Activated naive CD8-positive, alpha-beta T cell treated with anti-CD3 and anti-CD28 coated beads for 36 hours (primary cell): ENCODE results near the gene TBCA. TPM values are rescaled to one million over a fixed set of nuclear protein-coding genes. Genes with fewer than 3 reads are reported as not detected.
"Not testable (repeated sequence)": the region's sequence is repeated elsewhere in the genome, so short reads cannot be mapped to it uniquely, and the experiment has no call there.

Experiments
- DNase-seq: peaks from one replicate; pipeline ENCODE4 v3.0.0; 2021
- H3K27ac Mint-ChIP-seq: one replicate; pipeline ENCODE4 v1.8.0; 2022; ENCODE audit warnings: mild to moderate bottlenecking, moderate library complexity, mixed read lengths
- H3K27me3 Mint-ChIP-seq: one replicate; pipeline ENCODE4 v1.8.0; 2022; ENCODE audit warnings: mild to moderate bottlenecking, mixed read lengths
- H3K36me3 Mint-ChIP-seq: one replicate; pipeline ENCODE4 v1.8.0; 2021; ENCODE audit warnings: mild to moderate bottlenecking, mixed read lengths
- H3K4me1 Mint-ChIP-seq: one replicate; pipeline ENCODE4 v1.8.0; 2021; ENCODE audit warnings: mixed read lengths
- H3K4me3 Mint-ChIP-seq: one replicate; pipeline ENCODE4 v1.8.0; 2022; ENCODE audit warnings: mild to moderate bottlenecking, moderate library complexity, mixed read lengths
- H3K9me3 Mint-ChIP-seq: one replicate; pipeline ENCODE4 v1.8.0; 2022; ENCODE audit warnings: mixed read lengths
- total RNA-seq, 2 experiments: library from RNA; stranded (reverse); gene quantifications; one replicate each; pipeline ENCODE4 v1.2.3, GENCODE V29; 2021

Gene TBCA
- total RNA-seq, 2 experiments from 2014 or later = 220 to 233 TPM

- not testable (repeated sequence) for H3K27ac Mint-ChIP-seq, DNase-seq, H3K27me3 Mint-ChIP-seq, H3K4me3 Mint-ChIP-seq, H3K9me3 Mint-ChIP-seq
- Mint-ChIP-seq H3K36me3 (peaks cover 74% of the 10 kb centered on the region), H3K4me1 (peaks cover 14% of the 10 kb centered on the region)
Measured at GRCh38 chr5:77699569-77699968, 76.6 kb downstream of the TBCA start.

DNA sequence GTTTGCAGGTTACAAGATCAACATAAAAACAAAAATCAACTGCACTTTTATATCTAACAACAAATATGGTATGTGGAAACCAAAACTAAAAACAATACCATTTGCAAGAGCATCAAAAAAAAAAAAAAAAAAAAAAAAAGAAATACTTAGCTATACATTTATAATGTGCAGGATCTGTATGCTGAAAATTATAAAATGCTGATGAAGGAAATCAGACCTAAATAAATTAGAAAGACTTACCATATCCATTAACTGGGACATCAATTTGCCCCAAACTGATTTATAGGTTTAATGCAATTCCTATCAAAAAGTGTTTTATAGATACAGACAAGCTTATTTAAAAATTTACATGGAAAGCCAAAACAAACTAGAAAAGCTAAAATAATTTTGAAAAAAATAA, 77.2 kb downstream of the TBCA start:
- Mint-ChIP-seq H3K27me3 (no peaks in the 10 kb centered on the region), H3K9me3 (no peaks in the 10 kb centered on the region), H3K4me3 (no peak overlapping the region), H3K4me1 (peaks cover 14% of the 10 kb centered on the region), H3K36me3 (peaks cover 68% of the 10 kb centered on the region), H3K27ac (no peak overlapping the region)
- DNase-seq = no peak

GRCh38 chr5:77697692-77698091, 78.4 kb downstream of the TBCA start:
- H3K4me1 Mint-ChIP-seq = peaks cover 14% of the 10 kb centered on the region
- H3K27me3 Mint-ChIP-seq = no peaks in the 10 kb centered on the region
- no peak overlapping the region for H3K27ac Mint-ChIP-seq
- no peaks in the 10 kb centered on the region for H3K9me3 Mint-ChIP-seq
- no peak overlapping the region for H3K4me3 Mint-ChIP-seq
- H3K36me3 Mint-ChIP-seq = peaks cover 61% of the 10 kb centered on the region
- DNase-seq = no peak

GRCh38 chr5:77696120-77696519, 80.0 kb downstream of the TBCA start:
- peaks cover 13% of the 10 kb centered on the region for H3K4me1 Mint-ChIP-seq
- peaks cover 51% of the 10 kb centered on the region for H3K36me3 Mint-ChIP-seq
- DNase-seq = no peak
- H3K9me3 Mint-ChIP-seq = no peaks in the 10 kb centered on the region
- H3K27ac Mint-ChIP-seq = no peak overlapping the region
- no peaks in the 10 kb centered on the region for H3K27me3 Mint-ChIP-seq
- H3K4me3 Mint-ChIP-seq = no peak overlapping the region

- H3K27me3 Mint-ChIP-seq = no peaks in the 10 kb centered on the region
- peaks cover 3% of the 10 kb centered on the region for H3K4me1 Mint-ChIP-seq
- no peaks in the 10 kb centered on the region for H3K9me3 Mint-ChIP-seq
- H3K27ac Mint-ChIP-seq = no peak overlapping the region
- no peak overlapping the region for H3K4me3 Mint-ChIP-seq
- H3K36me3 Mint-ChIP-seq = peaks cover 41% of the 10 kb centered on the region
- DNase-seq = no peak
Measured at GRCh38 chr5:77693913-77694312, 82.2 kb downstream of the TBCA start.

DNA sequence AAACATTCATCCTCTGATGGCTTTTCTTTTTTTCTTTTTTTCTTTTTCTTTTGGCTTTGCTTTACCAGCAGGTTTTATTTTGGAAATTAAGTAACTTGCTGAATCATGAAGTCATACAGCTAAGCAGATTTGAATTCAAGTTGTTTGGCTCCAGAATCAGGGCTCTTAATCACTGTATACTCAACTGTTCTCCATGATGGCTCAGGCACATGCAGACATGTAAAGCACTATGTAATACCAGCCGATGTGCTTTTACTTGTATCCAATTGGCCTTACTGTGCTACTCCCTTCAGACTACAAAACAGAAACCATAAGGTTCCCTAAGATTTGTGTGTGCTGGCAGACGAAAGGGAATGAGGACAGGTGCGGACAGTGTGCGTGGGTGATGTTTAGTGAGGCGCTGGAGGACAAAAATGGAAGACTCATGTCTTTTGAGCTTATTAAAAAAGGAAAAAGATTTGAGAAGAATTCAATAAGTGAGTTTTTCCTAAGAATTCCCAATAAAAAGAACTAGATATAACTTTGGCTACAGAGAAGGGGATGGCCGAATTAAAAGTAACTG, 92.9 kb downstream of the TBCA start:
- no peak overlapping the region for H3K27ac Mint-ChIP-seq
- H3K27me3 Mint-ChIP-seq = peaks cover 17% of the 10 kb centered on the region
- no peak overlapping the region for H3K4me3 Mint-ChIP-seq
- peaks cover 2% of the 10 kb centered on the region for H3K36me3 Mint-ChIP-seq
- no peaks in the 10 kb centered on the region for H3K4me1 Mint-ChIP-seq
- DNase-seq = no peak
- H3K9me3 Mint-ChIP-seq = no peaks in the 10 kb centered on the region

- H3K9me3 Mint-ChIP-seq = peaks cover 3% of the 10 kb centered on the region
- no peaks in the 10 kb centered on the region for H3K36me3 Mint-ChIP-seq
- DNase-seq = no peak
- no peaks in the 10 kb centered on the region for H3K4me1 Mint-ChIP-seq
- no peak overlapping the region for H3K27ac Mint-ChIP-seq
- peaks cover 23% of the 10 kb centered on the region for H3K27me3 Mint-ChIP-seq
- H3K4me3 Mint-ChIP-seq = no peak overlapping the region
Measured at GRCh38 chr5:77670526-77670925, 105.6 kb downstream of the TBCA start.

GRCh38 chr5:77669677-77670076, 106.5 kb downstream of the TBCA start:
- Mint-ChIP-seq H3K9me3 (no peaks in the 10 kb centered on the region), H3K27ac (no peak overlapping the region), H3K27me3 (peaks cover 23% of the 10 kb centered on the region), H3K4me1 (no peaks in the 10 kb centered on the region), H3K36me3 (no peaks in the 10 kb centered on the region), H3K4me3 (no peak overlapping the region)
- no peak for DNase-seq

DNA sequence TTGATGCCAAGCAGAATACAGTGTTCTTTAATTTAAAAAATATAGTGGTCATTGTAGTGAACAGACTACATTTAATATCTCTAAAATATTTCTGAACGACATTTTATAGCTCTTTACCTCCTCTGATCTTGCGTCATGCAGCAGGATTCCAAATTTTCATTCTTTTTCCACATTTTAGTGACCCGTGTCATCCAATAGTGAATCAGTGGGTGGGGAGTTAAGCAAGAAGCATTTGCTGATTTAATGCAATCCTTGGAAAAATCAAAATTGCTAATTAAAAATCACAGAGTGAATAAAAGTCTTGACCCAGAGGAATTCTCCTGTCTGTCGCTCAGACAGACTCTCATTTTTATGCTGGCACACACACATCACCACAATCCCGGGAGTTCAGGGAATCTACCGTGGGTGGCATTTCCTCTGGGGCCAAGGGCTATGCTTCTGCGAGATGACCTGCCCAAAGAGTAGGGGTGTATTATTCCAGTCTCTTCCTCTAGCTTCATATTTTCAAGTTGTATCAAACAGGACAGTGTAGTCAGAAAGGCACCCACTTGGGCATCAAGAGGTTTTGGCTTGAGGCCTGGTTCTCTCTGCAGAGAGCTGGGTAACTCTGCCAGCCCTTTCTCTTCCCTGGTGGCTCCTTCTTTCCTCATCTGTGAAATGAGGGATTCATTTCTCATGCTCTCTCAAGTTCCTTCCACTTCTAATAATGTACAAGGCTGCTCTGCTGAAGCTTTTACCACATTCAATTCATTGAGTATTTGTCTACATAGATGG, 112.9 kb downstream of the TBCA start:
- DNase-seq = no peak
- H3K27me3 Mint-ChIP-seq = peaks cover 27% of the 10 kb centered on the region
- H3K9me3 Mint-ChIP-seq = no peaks in the 10 kb centered on the region
- no peaks in the 10 kb centered on the region for H3K36me3 Mint-ChIP-seq
- no peak overlapping the region for H3K27ac Mint-ChIP-seq
- no peak overlapping the region for H3K4me3 Mint-ChIP-seq
- H3K4me1 Mint-ChIP-seq = no peaks in the 10 kb centered on the region

GRCh38 chr5:77662635-77663034, 113.5 kb downstream of the TBCA start:
- no peaks in the 10 kb centered on the region for H3K9me3 Mint-ChIP-seq
- H3K27ac Mint-ChIP-seq = no peak overlapping the region
- H3K27me3 Mint-ChIP-seq = peaks cover 31% of the 10 kb centered on the region
- no peak overlapping the region for H3K4me3 Mint-ChIP-seq
- H3K4me1 Mint-ChIP-seq = no peaks in the 10 kb centered on the region
- H3K36me3 Mint-ChIP-seq = no peaks in the 10 kb centered on the region
- no peak for DNase-seq

DNA sequence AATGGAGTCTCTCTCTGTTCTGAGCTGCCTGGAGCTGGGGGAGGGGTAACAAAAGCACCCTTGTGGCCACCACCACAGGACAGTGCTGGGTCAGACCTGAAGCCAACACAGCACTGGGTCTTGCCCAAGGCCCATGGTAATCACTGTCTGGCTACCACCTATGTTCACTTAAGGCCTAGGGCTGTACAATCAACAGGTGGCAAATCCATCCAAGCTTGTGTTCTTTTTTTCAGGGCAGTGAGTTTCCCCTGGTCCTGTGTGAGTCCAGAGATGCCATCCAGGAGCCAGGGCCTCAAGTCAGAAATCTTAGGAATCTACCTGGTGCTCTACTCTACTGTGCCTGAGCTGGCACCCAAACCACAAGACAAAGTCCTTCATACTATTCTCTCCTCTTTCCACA, 117.5 kb downstream of the TBCA start:
- Mint-ChIP-seq H3K4me1 (no peaks in the 10 kb centered on the region), H3K4me3 (no peak overlapping the region), H3K9me3 (no peaks in the 10 kb centered on the region), H3K27ac (no peak overlapping the region), H3K27me3 (peaks cover 47% of the 10 kb centered on the region), H3K36me3 (no peaks in the 10 kb centered on the region)
- DNase-seq = no peak

DNA sequence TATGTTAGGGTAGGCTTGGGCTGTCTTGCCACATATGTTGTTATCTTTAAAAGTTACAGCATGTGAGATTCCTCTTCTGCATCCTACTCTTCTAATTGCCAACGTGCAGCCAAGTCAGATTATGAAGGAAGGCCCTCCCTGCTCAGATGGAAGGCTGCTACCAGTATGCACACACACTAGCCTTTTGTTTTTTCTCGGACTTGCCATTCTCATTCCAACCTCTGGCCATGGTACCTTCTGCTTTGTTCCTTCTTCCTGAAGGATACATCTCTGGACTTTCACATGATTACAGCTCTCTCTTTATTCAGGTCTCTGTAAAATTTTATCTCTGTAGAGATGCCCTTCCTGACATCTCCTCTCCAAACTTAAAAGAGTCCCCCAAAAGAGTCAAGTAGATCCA, 124.8 kb downstream of the TBCA start:
- Mint-ChIP-seq H3K4me3 (no peak overlapping the region), H3K27me3 (peaks cover 59% of the 10 kb centered on the region)
- no peak for DNase-seq

DNA sequence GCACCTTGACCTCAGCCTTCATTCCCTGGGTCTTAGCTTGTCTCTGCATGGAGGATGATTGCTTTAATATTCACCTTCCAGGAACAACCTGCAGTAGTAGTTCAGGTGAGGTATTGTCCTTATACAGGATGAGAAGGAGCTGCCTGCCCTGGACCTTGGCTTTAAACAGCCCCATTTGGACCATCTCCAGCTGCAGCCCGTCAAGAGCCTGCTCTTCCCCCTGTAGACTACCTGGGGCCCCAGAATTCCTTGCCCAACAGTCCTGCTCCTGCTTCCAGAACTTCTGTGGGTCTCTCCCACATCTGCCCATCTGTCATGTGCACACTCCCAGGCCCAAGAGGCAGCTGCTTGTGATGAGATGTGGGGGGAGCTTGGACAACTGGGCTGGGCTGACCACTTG, 125.5 kb downstream of the TBCA start:
- no peak for DNase-seq
- H3K36me3 Mint-ChIP-seq = no peaks in the 10 kb centered on the region
- no peak overlapping the region for H3K4me3 Mint-ChIP-seq
- H3K27ac Mint-ChIP-seq = no peak overlapping the region
- H3K4me1 Mint-ChIP-seq = no peaks in the 10 kb centered on the region
- peaks cover 62% of the 10 kb centered on the region for H3K27me3 Mint-ChIP-seq
- no peaks in the 10 kb centered on the region for H3K9me3 Mint-ChIP-seq

More for the DNA sequence above, 124.8 kb downstream of the TBCA start:
- H3K27ac Mint-ChIP-seq = no peak overlapping the region
- no peaks in the 10 kb centered on the region for H3K4me1 Mint-ChIP-seq
- no peaks in the 10 kb centered on the region for H3K36me3 Mint-ChIP-seq
- no peaks in the 10 kb centered on the region for H3K9me3 Mint-ChIP-seq

GRCh38 chr5:77649776-77650175, 126.4 kb downstream of the TBCA start:
- Mint-ChIP-seq H3K4me1 (peaks cover 1% of the 10 kb centered on the region), H3K4me3 (no peak overlapping the region), H3K9me3 (no peaks in the 10 kb centered on the region), H3K27me3 (peaks cover 64% of the 10 kb centered on the region), H3K36me3 (no peaks in the 10 kb centered on the region), H3K27ac (no peak overlapping the region)
- no peak for DNase-seq

GRCh38 chr5:77645995-77646639, 130.0 kb downstream of the TBCA start:
- Mint-ChIP-seq H3K4me1 (peaks cover 13% of the 10 kb centered on the region), H3K27me3 (peaks cover 89% of the 10 kb centered on the region), H3K4me3 (no peak overlapping the region), H3K36me3 (peaks cover 4% of the 10 kb centered on the region), H3K9me3 (peaks cover 1% of the 10 kb centered on the region), H3K27ac (no peak overlapping the region)
- no peak for DNase-seq
